Liver (tissue), 9 donors: Measurements from ENCODE around the gene CDPF1. TPM values are rescaled to one million over a fixed set of nuclear protein-coding genes. Genes with fewer than 3 reads are reported as not detected.
A peak's percentile ranks its signal among the peaks of the same experiment; 100 is the strongest.

Experiments used
- DNase-seq: peaks from one replicate; pipeline ENCODE4 v3.0.0-alpha.2; 2017; ENCODE audit warnings: low spot score
- H3K27ac ChIP-seq, 2 donors: one replicate each; pipeline ENCODE4 v1.7.0; 2013; ENCODE audit warnings: inconsistent platforms in 2 of 2, low read length in 2 of 2, control low read depth in 1 of 2, low read depth in 1 of 2, mild to moderate bottlenecking in 1 of 2
- H3K27me3 ChIP-seq, 4 donors: one replicate each; pipeline versions ENCODE4 v1.6.1 to v1.7.0; 2013; ENCODE audit warnings: low read length in 3 of 4, inconsistent platforms in 1 of 4, mild to moderate bottlenecking in 1 of 4, moderate library complexity in 1 of 4; ENCODE audit not compliant: control insufficient read depth in 4 of 4, insufficient read depth in 4 of 4
- H3K36me3 ChIP-seq, 4 donors: one replicate each; pipeline versions ENCODE4 v1.6.1 to v1.7.0; 2013; ENCODE audit warnings: low read length in 3 of 4, mild to moderate bottlenecking in 3 of 4, low read depth in 1 of 4, moderate library complexity in 1 of 4; ENCODE audit not compliant: control insufficient read depth in 4 of 4, insufficient read depth in 3 of 4
- H3K4me1 ChIP-seq, 4 donors: one replicate each; pipeline versions ENCODE4 v1.6.1 to v1.7.0; 2013; ENCODE audit warnings: low read length in 3 of 4, mild to moderate bottlenecking in 3 of 4, moderate library complexity in 1 of 4; ENCODE audit not compliant: control insufficient read depth in 4 of 4, insufficient read depth in 4 of 4
- H3K4me3 ChIP-seq, 3 donors: one replicate each; pipeline versions ENCODE4 v1.6.1 to v1.7.0; 2013; ENCODE audit warnings: low read length in 3 of 3, control low read depth in 1 of 3, low read depth in 1 of 3, mild to moderate bottlenecking in 1 of 3
- H3K9ac ChIP-seq, 2 donors: one replicate each; pipeline ENCODE4 v1.7.0; 2013; ENCODE audit warnings: low read length in 2 of 2, mild to moderate bottlenecking in 2 of 2, moderate library complexity in 2 of 2, control low read depth in 1 of 2, low read depth in 1 of 2
- H3K9me3 ChIP-seq, 4 donors: one replicate each; pipeline versions ENCODE4 v1.6.1 to v1.7.0; 2013; ENCODE audit warnings: low read length in 3 of 4; ENCODE audit not compliant: control insufficient read depth in 4 of 4
- CTCF ChIP-seq: fragments of 150-350 bp; IDR thresholded peaks from 2 replicates; pipeline ENCODE4 v1.5.1; 2017; ENCODE audit warnings: improper control_type of control experiment, low read depth, low read length; ENCODE audit not compliant: missing input control
- EGR1 ChIP-seq, 2 donors: IDR thresholded peaks; 2 replicates each; pipeline ENCODE4 v1.6.1; 2016 to 2018; ENCODE audit warnings: antibody characterized with exemption in 2 of 2, low read depth in 2 of 2
- FOXA2 ChIP-seq: IDR thresholded peaks from 2 replicates; pipeline ENCODE4 v1.6.1; 2016; ENCODE audit warnings: antibody characterized with exemption
- HNF4A ChIP-seq, 2 donors: conservative IDR thresholded peaks; 2 replicates each; pipeline ENCODE4 v1.6.1; 2016; ENCODE audit warnings: antibody characterized with exemption in 2 of 2, mild to moderate bottlenecking in 2 of 2
- HNF4G ChIP-seq: IDR thresholded peaks from 2 replicates; pipeline ENCODE4 v1.6.1; 2016; ENCODE audit warnings: antibody characterized with exemption
- JUND ChIP-seq, 2 donors: IDR thresholded peaks; 2 replicates each; pipeline ENCODE4 v1.6.1; 2016; ENCODE audit warnings: antibody characterized with exemption in 2 of 2
- MAX ChIP-seq: IDR thresholded peaks from 2 replicates; pipeline ENCODE4 v1.6.1; 2016; ENCODE audit warnings: antibody characterized with exemption
- RAD21 ChIP-seq, 2 donors: IDR thresholded peaks; 2 replicates each; pipeline ENCODE4 v1.6.1; 2016; ENCODE audit warnings: antibody characterized with exemption in 2 of 2, mild to moderate bottlenecking in 2 of 2
- REST ChIP-seq: IDR thresholded peaks from 2 replicates; pipeline ENCODE4 v1.6.1; 2016; ENCODE audit warnings: antibody characterized with exemption, mild to moderate bottlenecking
- RXRA ChIP-seq, 2 donors: IDR thresholded peaks; 2 replicates each; pipeline ENCODE4 v1.6.1; 2017 to 2018; ENCODE audit warnings: antibody characterized with exemption in 2 of 2, mild to moderate bottlenecking in 1 of 2
- TAF1 ChIP-seq: conservative IDR thresholded peaks from 2 replicates; pipeline ENCODE4 v1.6.1; 2016; ENCODE audit warnings: antibody characterized with exemption, mild to moderate bottlenecking
- YY1 ChIP-seq: IDR thresholded peaks from 2 replicates; pipeline ENCODE4 v1.6.1; 2016; ENCODE audit warnings: antibody characterized with exemption, mild to moderate bottlenecking
- WGBS: extraction: QIAGEN DNeasy Blood & Tissue Kit; methylation state at CpG from one replicate; pipeline ENCODE4 v1.1.7; 2013; 5-methylcytosine and 5-hydroxymethylcytosine counted together
- polyA plus RNA-seq, 2 donors: library from polyadenylated mRNA; stranded (reverse) in 1 of 2; unstranded in 1 of 2; fragments of 200-250 nt in 1 of 2; fragments of >200 nt in 1 of 2; fragmentation: Nextera tagmentation in 1 of 2; extraction: Ambion mirVana in 1 of 2; gene quantifications; one replicate each; pipeline versions ENCODE4 v1.2.1 to v1.2.3, GENCODE V29; 2013 to 2015
- total RNA-seq, 2 donors: library from RNA; depleted of rRNA; stranded (reverse); fragments of >200 nt; gene quantifications; one replicate each; pipeline ENCODE4 v1.2.3, GENCODE V29; 2014
- donor health status: healthy.
- donor health status: healthy.
- donor health status: healthy.
- donor health status: healthy.
- donor health status: healthy.

Gene CDPF1
- total and polyA plus RNA-seq, 4 donors, result 3.9 to 6.6 (median 5.3) TPM

GRCh38 chr22:46198274-46198673, 51.8 kb downstream of the CDPF1 start:
- H3K9ac ChIP-seq, result no peak overlapping the region
- peaks cover 5 to 27% (median 15%) of the 10 kb centered on the region in 4 donors for H3K4me1 ChIP-seq
- no peak overlapping the region for H3K27ac ChIP-seq
- H3K27me3 ChIP-seq, result no peaks in the 10 kb centered on the region
- WGBS, result 78% methylated on average over 18 of the region's 18 CpGs
- peaks cover 7 to 31% (median 20%) of the 10 kb centered on the region in 4 donors for H3K36me3 ChIP-seq
- TF ChIP-seq MAX (no peak), EGR1 (IDR thresholded peaks at IDR 0.05; ENCODE audit: low read depth in 2 of 2) (no peak)
- no peak overlapping the region for H3K4me3 ChIP-seq
- no peak for DNase-seq
- H3K9me3 ChIP-seq, result no peaks in the 10 kb centered on the region

- Histone ChIP-seq H3K27ac (peak overlapping the region; percentile 87 to 92), H3K27me3 (no peaks in the 10 kb centered on the region), H3K4me1 (peaks cover 5 to 27% (median 17%) of the 10 kb centered on the region in 4 donors), H3K36me3 (peaks cover 2 to 21% (median 14%) of the 10 kb centered on the region in 4 donors), H3K9me3 (no peaks in the 10 kb centered on the region), H3K9ac (no peak overlapping the region), H3K4me3 (no peak overlapping the region)
- DNase-seq, result no peak
- TF ChIP-seq HNF4A (conservative IDR thresholded peaks at IDR 0.05), result no peak
- TF ChIP-seq RXRA (IDR thresholded peaks at IDR 0.05), result peak in 1 of 2 donors; percentile 46
- peak in 1 of 2 donors; percentile 9 for TF ChIP-seq RAD21 (IDR thresholded peaks at IDR 0.05)
- WGBS, result 31% methylated on average over 8 of the region's 8 CpGs
These were observed 53.8 kb downstream of the CDPF1 start for GRCh38 chr22:46196278-46196677.

GRCh38 chr22:46195487-46196165, 54.5 kb downstream of the CDPF1 start:
- Histone ChIP-seq H3K27me3 (no peaks in the 10 kb centered on the region), H3K9ac (no peak overlapping the region), H3K36me3 (peaks cover 2 to 18% (median 12%) of the 10 kb centered on the region in 4 donors), H3K9me3 (no peaks in the 10 kb centered on the region), H3K4me1 (peaks cover 5 to 29% (median 17%) of the 10 kb centered on the region in 4 donors), H3K27ac (peak overlapping the region; percentile 87 to 92), H3K4me3 (no peak overlapping the region)
- WGBS, result 53% methylated on average over 18 of the region's 18 CpGs
- TF ChIP-seq RXRA (IDR thresholded peaks at IDR 0.05), result peak in 1 of 2 donors; percentile 68
- no peak for TF ChIP-seq CTCF
- no peak for TF ChIP-seq HNF4G
- TF ChIP-seq JUND (IDR thresholded peaks at IDR 0.05), result peak in 1 of 2 donors; percentile 95
- TF ChIP-seq TAF1, result no peak
- TF ChIP-seq YY1, result peak; percentile 43
- TF ChIP-seq MAX, result peak; percentile 65
- no peak for TF ChIP-seq FOXA2
- peak; percentile 55 to 85 for TF ChIP-seq HNF4A (conservative IDR thresholded peaks at IDR 0.05)
- TF ChIP-seq REST, result peak; percentile 26
- no peak for DNase-seq
